Prostate gland (tissue), 2 donors: ENCODE results near the gene ARMH3.

Experiments
- POLR2AphosphoS5 ChIP-seq: sonication (generic); formaldehyde crosslinking; IDR thresholded peaks from one replicate; pipeline ENCODE4 v1.6.1; 2017; ENCODE audit warnings: antibody characterized with exemption
- TF ChIP-seq, protein P1 (sequence below), 4 experiments: fragments of 200-600 bp in 2 of 4; fragments of 450-650 bp in 2 of 4; sonication (generic) in 2 of 4; IDR thresholded peaks; 1 replicate in 3 of 4; 2 replicates in 1 of 4; pipeline ENCODE4 v1.5.1; 2016 to 2019; ENCODE audit warnings: antibody characterized with exemption in 4 of 4, mild to moderate bottlenecking in 2 of 4, moderate library complexity in 2 of 4

DNA sequence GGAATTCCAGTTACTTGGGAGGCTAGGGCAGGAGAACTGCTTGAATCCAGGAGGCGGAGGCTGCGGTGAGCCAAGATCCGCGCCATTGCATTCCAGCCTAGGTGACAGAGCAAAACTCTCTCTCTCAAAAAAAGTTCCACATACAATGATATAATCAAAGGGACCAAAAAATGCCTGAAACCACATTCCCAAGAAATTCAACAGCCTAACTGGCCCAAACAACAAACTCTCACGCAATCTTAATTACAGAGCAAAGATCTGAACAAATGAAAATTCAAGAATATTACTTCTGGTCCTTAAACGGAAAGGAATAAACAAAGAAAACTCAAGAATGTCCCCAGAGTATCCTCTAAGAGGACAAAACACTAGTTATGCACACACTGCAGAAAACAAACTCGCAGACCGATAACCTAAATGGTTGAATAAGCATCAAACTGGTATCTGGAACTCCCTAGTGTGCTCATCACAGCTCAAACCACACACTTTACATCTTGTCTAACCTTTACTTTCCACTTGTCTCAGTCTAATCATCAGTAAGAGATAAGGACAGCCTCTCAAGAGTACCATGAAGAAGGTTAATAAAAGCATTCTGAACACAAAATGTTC lies 241.4 kb downstream of the ARMH3 start:
- TF ChIP-seq, protein P1, sequence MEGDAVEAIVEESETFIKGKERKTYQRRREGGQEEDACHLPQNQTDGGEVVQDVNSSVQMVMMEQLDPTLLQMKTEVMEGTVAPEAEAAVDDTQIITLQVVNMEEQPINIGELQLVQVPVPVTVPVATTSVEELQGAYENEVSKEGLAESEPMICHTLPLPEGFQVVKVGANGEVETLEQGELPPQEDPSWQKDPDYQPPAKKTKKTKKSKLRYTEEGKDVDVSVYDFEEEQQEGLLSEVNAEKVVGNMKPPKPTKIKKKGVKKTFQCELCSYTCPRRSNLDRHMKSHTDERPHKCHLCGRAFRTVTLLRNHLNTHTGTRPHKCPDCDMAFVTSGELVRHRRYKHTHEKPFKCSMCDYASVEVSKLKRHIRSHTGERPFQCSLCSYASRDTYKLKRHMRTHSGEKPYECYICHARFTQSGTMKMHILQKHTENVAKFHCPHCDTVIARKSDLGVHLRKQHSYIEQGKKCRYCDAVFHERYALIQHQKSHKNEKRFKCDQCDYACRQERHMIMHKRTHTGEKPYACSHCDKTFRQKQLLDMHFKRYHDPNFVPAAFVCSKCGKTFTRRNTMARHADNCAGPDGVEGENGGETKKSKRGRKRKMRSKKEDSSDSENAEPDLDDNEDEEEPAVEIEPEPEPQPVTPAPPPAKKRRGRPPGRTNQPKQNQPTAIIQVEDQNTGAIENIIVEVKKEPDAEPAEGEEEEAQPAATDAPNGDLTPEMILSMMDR (IDR thresholded peaks at IDR 0.05) = no peak
- no peak for TF ChIP-seq POLR2AphosphoS5
